GM18861 (cell line): ENCODE measurements around the gene PRKCZ.

Experiments
- ATAC-seq: cut with Tn5 transposase; IDR thresholded peaks from one replicate; pipeline ENCODE4 v1.9.1; 2021; ENCODE audit not compliant: unreplicated experiment

PRKCZ gene

GRCh38 chr1:2024451-2024850 is 25.8 kb upstream of the PRKCZ start:
- no peak for ATAC-seq

GRCh38 chr1:2024887-2025286 is 25.3 kb upstream of the PRKCZ start:
- no peak for ATAC-seq

- no peak for ATAC-seq
These were observed 24.7 kb upstream of the PRKCZ start for GRCh38 chr1:2025491-2025981.

GRCh38 chr1:2027961-2028583 is 22.1 kb upstream of the PRKCZ start:
- no peak for ATAC-seq

GRCh38 chr1:2028870-2029560 is 21.2 kb upstream of the PRKCZ start:
- ATAC-seq, result no peak

GRCh38 chr1:2029561-2029960 is 20.6 kb upstream of the PRKCZ start:
- no peak for ATAC-seq

GRCh38 chr1:2030076-2030871 is 19.9 kb upstream of the PRKCZ start:
- no peak for ATAC-seq

- no peak for ATAC-seq
These were observed 18.4 kb upstream of the PRKCZ start for GRCh38 chr1:2031546-2032540.

- ATAC-seq, result no peak
These were observed 17.5 kb upstream of the PRKCZ start for GRCh38 chr1:2032737-2033136.

GRCh38 chr1:2033165-2033564 is 17.0 kb upstream of the PRKCZ start:
- ATAC-seq, result no peak

GRCh38 chr1:2036287-2036686 is 13.9 kb upstream of the PRKCZ start:
- no peak for ATAC-seq

- ATAC-seq, result no peak
These were observed 12.8 kb upstream of the PRKCZ start for GRCh38 chr1:2037314-2037979.

GRCh38 chr1:2038229-2038628 is 12.0 kb upstream of the PRKCZ start:
- ATAC-seq, result no peak

- ATAC-seq, result no peak
These were observed 11.0 kb upstream of the PRKCZ start for GRCh38 chr1:2039251-2039650.

- no peak for ATAC-seq
These were observed 8.9 kb upstream of the PRKCZ start for GRCh38 chr1:2041305-2041704.

GRCh38 chr1:2041887-2042286 is 8.3 kb upstream of the PRKCZ start:
- ATAC-seq, result no peak

GRCh38 chr1:2042830-2043773 is 7.1 kb upstream of the PRKCZ start:
- ATAC-seq, result no peak

GRCh38 chr1:2043886-2044285 is 6.3 kb upstream of the PRKCZ start:
- ATAC-seq, result no peak
